Measurements from ENCODE around the gene PHF13. TPM values are rescaled to one million over a fixed set of nuclear protein-coding genes. Genes with fewer than 3 reads are reported as not detected.

The PHF13 gene
- total and polyA plus RNA-seq, 5 donors from 2014 or later: 4.7 to 7.5 (median 5.6) TPM

DNA sequence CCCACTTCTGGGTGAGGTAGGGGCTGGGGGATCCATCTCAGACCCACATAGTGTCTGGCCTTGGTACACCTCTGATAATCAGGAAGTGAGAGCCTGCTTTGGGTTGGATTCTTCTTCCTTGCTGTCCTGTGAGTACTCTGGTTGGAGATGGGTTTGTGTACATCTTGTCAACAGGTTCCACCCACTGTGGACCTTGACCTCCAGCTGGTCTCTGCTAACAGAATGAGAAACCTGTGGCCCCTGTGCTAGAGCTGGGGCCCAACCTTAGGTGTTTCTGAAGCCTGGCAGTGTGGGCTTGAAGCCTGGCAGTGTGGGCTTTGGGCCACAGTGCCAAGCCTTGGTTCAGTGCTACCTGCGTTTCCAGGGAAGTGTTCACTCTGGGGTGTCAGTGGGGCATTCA is 31.2 kb upstream of the PHF13 start:
- peaks cover 35% of the 10 kb centered on the region for H3K4me1 ChIP-seq (ENCODE audit: control insufficient read depth, insufficient read depth, low read length, poor library complexity, severe bottlenecking)

DNA sequence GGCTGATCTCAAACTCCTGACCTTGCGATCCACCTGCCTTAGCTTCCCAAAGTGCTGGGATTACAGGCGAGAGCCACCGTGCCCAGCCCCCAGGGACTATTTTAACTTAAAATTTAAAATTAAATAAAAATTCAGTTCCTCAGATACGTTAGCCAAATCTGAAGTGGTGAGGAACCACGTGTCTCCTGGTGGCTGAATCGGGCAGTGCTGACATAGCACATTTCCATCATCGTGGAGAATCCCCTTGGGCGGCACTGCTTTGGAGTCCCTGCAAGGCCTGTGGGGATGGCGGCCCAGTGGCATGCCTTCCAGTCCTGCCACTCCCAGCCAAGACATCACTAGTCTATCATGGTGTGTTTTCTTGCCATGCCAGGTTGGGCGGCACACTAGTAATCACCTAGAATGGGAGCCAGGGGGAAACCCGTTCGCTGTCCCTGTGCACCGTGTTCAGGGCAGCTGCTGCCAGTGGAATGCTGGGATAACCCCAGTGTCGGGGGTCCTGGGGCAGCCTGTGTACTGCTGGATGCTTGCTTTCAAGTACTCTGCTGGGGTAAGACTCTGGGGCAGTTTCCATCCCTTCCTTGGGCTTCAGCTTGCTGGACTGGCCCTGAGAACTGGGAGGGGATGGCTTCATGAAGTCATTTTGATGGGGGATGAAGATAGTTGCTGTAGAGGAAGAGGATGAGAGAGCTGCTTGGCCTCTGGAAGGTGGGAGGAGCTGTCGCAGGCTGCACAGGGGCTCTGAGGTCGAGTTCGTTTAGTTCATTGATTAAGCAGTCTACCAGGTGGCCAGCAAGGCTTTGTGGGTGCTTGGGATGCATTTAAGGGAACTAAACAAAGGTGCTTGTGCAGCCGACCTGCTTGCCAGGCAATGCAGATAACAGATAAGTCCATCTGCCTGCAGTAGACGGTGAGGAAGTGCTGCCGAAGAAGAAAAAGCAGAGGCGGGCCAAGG is 29.1 kb upstream of the PHF13 start:
- no peaks in the 10 kb centered on the region for H3K36me3 Mint-ChIP-seq
- peak overlapping the region in 3 of 4 donors; percentile 2 to 75 (median 36) for H3K4me3 Mint-ChIP-seq
- peaks cover 0 to 60% (median 28%) of the 10 kb centered on the region in 4 donors for H3K4me1 Mint-ChIP-seq
- peak overlapping the region in 1 of 3 donors; percentile 47 for H3K27ac Mint-ChIP-seq
- Histone ChIP-seq H3K36me3 (ENCODE audit: control insufficient read depth, insufficient read depth, low read length) (peaks cover 11% of the 10 kb centered on the region), H3K4me1 (ENCODE audit: control insufficient read depth, insufficient read depth, low read length, poor library complexity, severe bottlenecking) (peaks cover 32% of the 10 kb centered on the region), H3K4me3 (ENCODE audit: low read depth, low read length) (no peak overlapping the region), H3K9me3 (ENCODE audit: control insufficient read depth in 2 of 2, low read length in 2 of 2) (no peaks in the 10 kb centered on the region), H3K27ac (ENCODE audit: insufficient read depth, low read length, poor library complexity, severe bottlenecking) (no peak overlapping the region), H3K27me3 (ENCODE audit: control insufficient read depth, insufficient read depth, low read length) (no peaks in the 10 kb centered on the region)
- no peak for DNase-seq
- no peaks in the 10 kb centered on the region for H3K9me3 Mint-ChIP-seq
- ATAC-seq (ENCODE audit: low read depth in 2 of 2): no peak
- H3K27me3 Mint-ChIP-seq: peaks cover 4% of the 10 kb centered on the region

More for the DNA sequence above, 31.2 kb upstream of the PHF13 start:
- Histone ChIP-seq H3K4me3 (ENCODE audit: low read depth, low read length) (no peak overlapping the region), H3K36me3 (ENCODE audit: control insufficient read depth, insufficient read depth, low read length) (no peaks in the 10 kb centered on the region), H3K27me3 (ENCODE audit: control insufficient read depth, insufficient read depth, low read length) (no peaks in the 10 kb centered on the region), H3K9me3 (ENCODE audit: control insufficient read depth in 2 of 2, low read length in 2 of 2) (no peaks in the 10 kb centered on the region), H3K27ac (ENCODE audit: insufficient read depth, low read length, poor library complexity, severe bottlenecking) (peak overlapping the region; percentile 19)
- H3K27me3 Mint-ChIP-seq: peaks cover 4% of the 10 kb centered on the region
- peak overlapping the region; percentile 85 to 99 (median 96) for H3K4me3 Mint-ChIP-seq
- H3K4me1 Mint-ChIP-seq: peaks cover 0 to 61% (median 28%) of the 10 kb centered on the region in 4 donors
- H3K9me3 Mint-ChIP-seq: no peaks in the 10 kb centered on the region
- no peaks in the 10 kb centered on the region for H3K36me3 Mint-ChIP-seq
- H3K27ac Mint-ChIP-seq: peak overlapping the region in 2 of 3 donors; percentile 72 to 91
- DNase-seq (no peak), ATAC-seq (ENCODE audit: low read depth in 2 of 2) (no peak)

GRCh38 chr1:6585081-6585722 is 28.3 kb upstream of the PHF13 start:
- no peak for ATAC-seq (ENCODE audit: low read depth in 2 of 2)
- Histone ChIP-seq H3K4me3 (ENCODE audit: low read depth, low read length) (no peak overlapping the region), H3K27ac (ENCODE audit: insufficient read depth, low read length, poor library complexity, severe bottlenecking) (no peak overlapping the region), H3K27me3 (ENCODE audit: control insufficient read depth, insufficient read depth, low read length) (no peaks in the 10 kb centered on the region), H3K9me3 (ENCODE audit: control insufficient read depth in 2 of 2, low read length in 2 of 2) (no peaks in the 10 kb centered on the region), H3K36me3 (ENCODE audit: control insufficient read depth, insufficient read depth, low read length) (peaks cover 18% of the 10 kb centered on the region), H3K4me1 (ENCODE audit: control insufficient read depth, insufficient read depth, low read length, poor library complexity, severe bottlenecking) (peaks cover 28% of the 10 kb centered on the region)
- Mint-ChIP-seq H3K4me1 (peaks cover 0 to 53% (median 25%) of the 10 kb centered on the region in 4 donors), H3K27ac (peak overlapping the region in 1 of 3 donors; percentile 47), H3K36me3 (no peaks in the 10 kb centered on the region), H3K27me3 (no peaks in the 10 kb centered on the region), H3K9me3 (no peaks in the 10 kb centered on the region), H3K4me3 (peak overlapping the region in 1 of 4 donors; percentile 75)
- DNase-seq: no peak

DNA sequence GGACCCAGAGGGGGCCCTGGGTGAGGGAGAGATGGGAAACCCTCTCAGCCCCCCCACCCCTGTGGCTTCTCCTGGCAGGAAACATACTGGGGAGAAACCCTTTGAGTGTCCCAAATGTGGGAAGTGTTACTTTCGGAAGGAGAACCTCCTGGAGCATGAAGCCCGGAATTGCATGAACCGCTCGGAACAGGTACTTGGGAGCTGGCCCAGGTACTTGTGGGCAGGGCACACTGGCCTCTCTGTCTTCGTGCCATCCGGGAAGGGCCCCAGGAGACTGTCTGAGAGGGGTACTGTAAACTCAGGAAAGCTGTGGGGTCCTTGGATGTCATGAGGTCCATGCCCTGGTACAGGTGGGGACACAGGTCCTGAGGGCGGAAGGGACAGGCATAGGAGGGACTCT is 27.7 kb upstream of the PHF13 start:
- Mint-ChIP-seq H3K4me3 (no peak overlapping the region), H3K36me3 (no peaks in the 10 kb centered on the region), H3K4me1 (peaks cover 0 to 52% (median 24%) of the 10 kb centered on the region in 4 donors), H3K27ac (peak overlapping the region in 1 of 3 donors; percentile 26), H3K27me3 (no peaks in the 10 kb centered on the region), H3K9me3 (no peaks in the 10 kb centered on the region)
- DNase-seq: no peak
- ATAC-seq (ENCODE audit: low read depth in 2 of 2): no peak
- Histone ChIP-seq H3K36me3 (ENCODE audit: control insufficient read depth, insufficient read depth, low read length) (peaks cover 25% of the 10 kb centered on the region), H3K9me3 (ENCODE audit: control insufficient read depth in 2 of 2, low read length in 2 of 2) (no peaks in the 10 kb centered on the region), H3K4me1 (ENCODE audit: control insufficient read depth, insufficient read depth, low read length, poor library complexity, severe bottlenecking) (peaks cover 22% of the 10 kb centered on the region), H3K27ac (ENCODE audit: insufficient read depth, low read length, poor library complexity, severe bottlenecking) (no peak overlapping the region), H3K27me3 (ENCODE audit: control insufficient read depth, insufficient read depth, low read length) (no peaks in the 10 kb centered on the region), H3K4me3 (ENCODE audit: low read depth, low read length) (no peak overlapping the region)

DNA sequence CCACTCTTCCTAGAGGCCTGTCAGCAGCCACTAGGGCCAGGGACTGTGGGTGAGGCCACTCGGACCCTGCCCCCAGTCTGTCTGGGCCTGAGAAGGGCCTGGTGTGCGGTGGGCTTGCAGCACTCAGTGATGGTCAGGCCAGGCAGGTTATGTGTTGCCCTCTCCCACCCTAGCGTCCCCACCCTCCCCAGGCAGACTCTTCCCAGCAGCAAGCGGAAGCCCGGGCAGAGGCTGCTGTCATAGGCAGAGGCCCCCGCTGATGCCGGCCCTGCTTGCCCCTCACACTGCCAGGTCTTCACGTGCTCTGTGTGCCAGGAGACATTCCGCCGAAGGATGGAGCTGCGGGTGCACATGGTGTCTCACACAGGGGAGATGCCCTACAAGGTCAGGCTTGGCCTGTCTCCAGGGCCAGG is 27.1 kb upstream of the PHF13 start:
- H3K27ac Mint-ChIP-seq: peak overlapping the region in 1 of 3 donors; percentile 32

GRCh38 chr1:6587261-6588005 is 26.1 kb upstream of the PHF13 start:
- H3K4me3 ChIP-seq (ENCODE audit: low read depth, low read length): no peak overlapping the region
- Mint-ChIP-seq H3K27me3 (no peaks in the 10 kb centered on the region), H3K4me3 (no peak overlapping the region), H3K4me1 (peaks cover 0 to 45% (median 19%) of the 10 kb centered on the region in 4 donors), H3K27ac (peak overlapping the region in 2 of 3 donors; percentile 43 to 67), H3K9me3 (no peaks in the 10 kb centered on the region), H3K36me3 (no peaks in the 10 kb centered on the region)
- H3K36me3 ChIP-seq (ENCODE audit: control insufficient read depth, insufficient read depth, low read length): peaks cover 35% of the 10 kb centered on the region
- H3K27ac ChIP-seq (ENCODE audit: insufficient read depth, low read length, poor library complexity, severe bottlenecking): no peak overlapping the region
- peaks cover 20% of the 10 kb centered on the region for H3K4me1 ChIP-seq (ENCODE audit: control insufficient read depth, insufficient read depth, low read length, poor library complexity, severe bottlenecking)
- no peaks in the 10 kb centered on the region for H3K27me3 ChIP-seq (ENCODE audit: control insufficient read depth, insufficient read depth, low read length)
- no peaks in the 10 kb centered on the region for H3K9me3 ChIP-seq (ENCODE audit: control insufficient read depth in 2 of 2, low read length in 2 of 2)
- DNase-seq (peak in 1 of 3 donors; percentile 21), ATAC-seq (ENCODE audit: low read depth in 2 of 2) (no peak)

More for the DNA sequence above, 27.1 kb upstream of the PHF13 start:
- no peak for ATAC-seq (ENCODE audit: low read depth in 2 of 2)
- Histone ChIP-seq H3K27ac (ENCODE audit: insufficient read depth, low read length, poor library complexity, severe bottlenecking) (no peak overlapping the region), H3K36me3 (ENCODE audit: control insufficient read depth, insufficient read depth, low read length) (peaks cover 30% of the 10 kb centered on the region), H3K27me3 (ENCODE audit: control insufficient read depth, insufficient read depth, low read length) (no peaks in the 10 kb centered on the region), H3K4me3 (ENCODE audit: low read depth, low read length) (no peak overlapping the region), H3K9me3 (ENCODE audit: control insufficient read depth in 2 of 2, low read length in 2 of 2) (no peaks in the 10 kb centered on the region), H3K4me1 (ENCODE audit: control insufficient read depth, insufficient read depth, low read length, poor library complexity, severe bottlenecking) (peaks cover 21% of the 10 kb centered on the region)
- H3K4me1 Mint-ChIP-seq: peaks cover 0 to 50% (median 23%) of the 10 kb centered on the region in 4 donors
- no peaks in the 10 kb centered on the region for H3K27me3 Mint-ChIP-seq
- no peaks in the 10 kb centered on the region for H3K9me3 Mint-ChIP-seq
- H3K36me3 Mint-ChIP-seq: no peaks in the 10 kb centered on the region
- DNase-seq: no peak
- peak overlapping the region in 1 of 4 donors; percentile 32 for H3K4me3 Mint-ChIP-seq

DNA sequence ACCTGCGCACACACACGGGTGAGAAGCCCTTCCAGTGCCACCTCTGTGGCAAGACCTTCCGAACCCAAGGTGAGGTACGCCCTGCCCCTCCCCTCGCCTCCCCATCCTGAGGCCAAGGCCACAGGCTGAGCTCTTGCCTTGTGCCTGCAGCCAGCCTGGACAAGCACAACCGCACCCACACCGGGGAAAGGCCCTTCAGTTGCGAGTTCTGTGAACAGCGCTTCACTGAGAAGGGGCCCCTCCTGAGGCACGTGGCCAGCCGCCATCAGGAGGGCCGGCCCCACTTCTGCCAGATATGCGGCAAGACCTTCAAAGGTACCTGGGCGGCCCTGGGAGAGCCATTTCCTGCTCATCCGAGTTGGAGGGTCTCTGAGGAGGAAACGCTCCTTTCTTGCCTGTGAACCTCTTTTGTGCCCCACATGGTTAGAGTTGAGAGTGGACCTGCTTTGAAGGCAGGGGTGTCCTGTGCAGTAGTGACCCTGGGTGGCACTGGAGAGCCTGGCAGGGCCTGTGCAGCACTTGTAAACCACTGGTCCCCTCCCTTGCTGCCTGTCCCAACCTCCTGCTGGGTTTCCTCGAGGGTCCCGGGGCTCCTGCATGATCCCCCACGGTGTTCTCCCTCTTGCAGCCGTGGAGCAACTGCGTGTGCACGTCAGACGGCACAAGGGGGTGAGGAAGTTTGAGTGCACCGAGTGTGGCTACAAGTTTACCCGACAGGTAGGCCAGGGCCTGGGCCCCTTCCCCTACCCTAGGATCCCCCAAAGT is 25.2 kb upstream of the PHF13 start:
- no peaks in the 10 kb centered on the region for H3K36me3 Mint-ChIP-seq
- no peak for DNase-seq
- peaks cover 0 to 40% (median 15%) of the 10 kb centered on the region in 4 donors for H3K4me1 Mint-ChIP-seq

More for the DNA sequence above, 25.2 kb upstream of the PHF13 start:
- Histone ChIP-seq H3K4me1 (ENCODE audit: control insufficient read depth, insufficient read depth, low read length, poor library complexity, severe bottlenecking) (peaks cover 20% of the 10 kb centered on the region), H3K4me3 (ENCODE audit: low read depth, low read length) (no peak overlapping the region), H3K36me3 (ENCODE audit: control insufficient read depth, insufficient read depth, low read length) (peaks cover 43% of the 10 kb centered on the region), H3K27me3 (ENCODE audit: control insufficient read depth, insufficient read depth, low read length) (no peaks in the 10 kb centered on the region), H3K27ac (ENCODE audit: insufficient read depth, low read length, poor library complexity, severe bottlenecking) (no peak overlapping the region), H3K9me3 (ENCODE audit: control insufficient read depth in 2 of 2, low read length in 2 of 2) (no peaks in the 10 kb centered on the region)
- no peak for ATAC-seq (ENCODE audit: low read depth in 2 of 2)
- H3K9me3 Mint-ChIP-seq: no peaks in the 10 kb centered on the region
- no peak overlapping the region for H3K4me3 Mint-ChIP-seq
- no peaks in the 10 kb centered on the region for H3K27me3 Mint-ChIP-seq
- H3K27ac Mint-ChIP-seq: no peak overlapping the region
